GM21723 (cell line): ENCODE results near the gene ABCC10.
"Not testable (repeated sequence)": the region's sequence is repeated elsewhere in the genome, so short reads cannot be mapped to it uniquely, and the experiment has no call there.

ENCODE experiments used
- ATAC-seq: cut with Tn5 transposase; IDR thresholded peaks from one replicate; pipeline ENCODE4 v1.9.1; 2021; ENCODE audit warnings: mild to moderate bottlenecking, moderate library complexity; ENCODE audit not compliant: unreplicated experiment

The ABCC10 gene

DNA sequence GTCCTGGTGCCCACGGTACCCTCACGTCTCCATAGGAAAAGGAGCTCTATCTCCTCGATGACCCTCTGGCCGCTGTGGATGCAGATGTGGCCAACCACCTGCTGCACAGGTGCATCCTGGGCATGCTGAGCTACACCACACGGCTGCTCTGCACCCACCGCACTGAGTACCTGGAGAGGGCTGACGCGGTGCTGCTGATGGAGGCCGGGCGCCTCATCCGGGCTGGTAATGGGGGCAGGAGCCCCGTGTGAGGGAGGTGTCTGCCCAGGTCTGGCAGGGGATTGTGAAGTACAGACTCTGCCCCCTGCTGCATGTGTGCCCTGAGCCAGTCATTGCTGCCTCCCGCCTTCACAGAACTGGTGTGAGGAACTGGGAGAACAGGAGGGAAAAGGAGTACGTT lies 15.6 kb downstream of the ABCC10 start:
- no peak for ATAC-seq

DNA sequence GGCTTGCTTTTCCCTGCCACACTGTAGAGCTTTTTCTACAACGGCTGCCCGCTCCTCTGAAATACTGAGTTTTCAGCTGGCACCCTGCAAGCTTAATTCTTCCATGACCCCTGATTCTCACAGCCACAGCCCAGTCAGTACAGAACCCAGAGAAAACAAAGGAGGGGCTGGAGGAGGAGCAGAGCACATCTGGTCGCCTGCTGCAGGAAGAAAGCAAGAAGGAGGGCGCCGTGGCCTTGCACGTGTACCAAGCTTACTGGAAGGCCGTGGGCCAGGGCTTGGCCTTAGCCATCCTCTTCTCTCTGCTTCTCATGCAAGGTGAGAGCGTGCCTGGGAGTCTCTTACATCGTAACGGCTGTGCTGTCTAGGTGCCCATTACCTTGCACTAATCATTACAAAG lies 16.7 kb downstream of the ABCC10 start:
- ATAC-seq, result no peak

DNA sequence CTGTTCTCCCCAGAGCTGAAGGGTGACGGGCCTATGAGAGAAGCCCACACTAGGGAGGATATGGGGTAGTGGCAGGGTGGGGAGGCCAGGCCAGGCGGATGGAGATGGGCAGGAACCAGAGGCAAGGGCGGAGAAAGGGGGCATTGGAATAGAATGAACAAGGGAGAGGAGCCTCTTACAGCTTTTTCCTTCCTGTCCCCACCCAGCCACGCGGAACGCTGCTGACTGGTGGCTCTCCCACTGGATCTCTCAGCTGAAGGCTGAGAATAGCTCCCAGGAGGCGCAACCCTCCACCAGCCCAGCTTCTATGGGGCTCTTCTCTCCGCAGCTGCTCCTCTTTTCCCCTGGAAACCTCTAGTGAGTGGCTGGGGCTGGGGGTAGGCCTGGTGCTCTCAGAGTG lies 17.2 kb downstream of the ABCC10 start:
- ATAC-seq, result no peak

DNA sequence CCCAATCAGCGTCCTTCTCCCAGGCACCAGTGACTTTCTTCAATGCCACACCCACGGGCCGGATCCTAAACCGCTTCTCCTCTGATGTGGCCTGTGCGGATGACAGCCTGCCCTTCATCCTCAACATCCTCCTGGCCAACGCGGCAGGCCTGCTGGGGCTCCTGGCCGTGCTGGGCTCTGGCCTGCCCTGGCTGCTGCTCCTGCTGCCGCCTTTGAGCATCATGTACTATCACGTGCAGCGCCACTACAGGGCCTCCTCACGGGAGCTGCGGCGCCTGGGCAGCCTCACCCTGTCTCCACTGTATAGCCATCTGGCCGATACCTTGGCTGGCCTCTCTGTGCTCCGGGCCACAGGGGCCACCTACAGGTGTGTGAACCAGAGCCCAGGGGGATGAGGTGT lies 18.2 kb downstream of the ABCC10 start:
- ATAC-seq, result no peak

DNA sequence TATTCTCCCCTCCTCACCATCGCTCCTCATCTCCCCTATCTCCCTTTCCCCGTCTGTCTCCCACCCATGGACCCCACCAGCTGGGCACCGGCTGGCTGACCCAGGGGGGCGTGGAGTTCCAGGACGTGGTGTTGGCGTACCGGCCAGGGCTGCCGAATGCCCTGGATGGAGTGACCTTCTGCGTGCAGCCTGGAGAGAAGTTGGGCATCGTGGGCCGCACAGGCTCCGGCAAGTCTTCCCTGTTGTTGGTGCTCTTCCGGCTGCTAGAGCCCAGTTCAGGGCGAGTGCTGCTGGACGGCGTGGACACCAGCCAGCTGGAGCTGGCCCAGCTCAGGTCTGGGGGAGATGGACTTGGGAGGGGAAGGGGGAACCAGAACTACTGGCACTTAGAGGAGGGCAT lies 20.3 kb downstream of the ABCC10 start:
- no peak for ATAC-seq

DNA sequence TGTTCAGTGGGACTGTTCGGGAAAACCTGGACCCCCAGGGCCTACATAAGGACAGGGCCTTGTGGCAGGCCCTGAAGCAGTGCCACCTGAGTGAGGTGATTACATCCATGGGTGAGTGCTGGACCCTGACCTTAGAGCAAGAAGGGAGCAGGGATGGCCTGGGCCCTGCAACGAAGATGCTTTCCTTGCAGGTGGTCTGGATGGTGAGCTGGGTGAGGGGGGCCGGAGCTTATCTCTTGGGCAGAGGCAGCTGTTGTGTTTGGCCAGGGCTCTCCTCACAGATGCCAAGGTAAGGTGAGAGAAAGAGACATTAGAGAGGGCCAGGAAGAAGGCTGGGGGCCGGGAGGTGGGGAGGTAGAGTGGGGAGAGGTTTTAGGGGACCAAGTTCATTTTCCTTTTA lies 21.6 kb downstream of the ABCC10 start:
- ATAC-seq, result no peak

- ATAC-seq, result no peak
Observed at GRCh38 chr6:43450699-43451131, 23.4 kb downstream of the ABCC10 start.

DNA sequence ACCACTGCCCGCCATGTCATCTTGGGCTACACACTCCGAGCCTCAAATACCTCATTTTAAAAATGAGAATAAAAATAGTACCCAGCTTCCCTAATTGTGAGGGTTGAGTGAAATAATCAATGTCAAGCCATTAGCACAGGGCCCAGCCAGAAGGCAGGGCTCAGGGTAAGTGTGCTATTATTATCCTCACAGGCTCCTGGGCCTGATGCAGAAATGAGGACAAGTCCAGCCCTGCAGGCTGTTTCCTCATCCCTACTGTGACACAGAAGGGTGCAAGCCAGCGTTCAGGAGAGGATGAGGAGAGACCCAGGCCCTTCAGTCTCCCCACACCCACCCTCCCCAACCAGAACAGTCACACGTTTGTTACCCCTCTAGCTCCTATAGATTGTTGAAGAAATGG lies 24.0 kb downstream of the ABCC10 start:
- no peak for ATAC-seq

DNA sequence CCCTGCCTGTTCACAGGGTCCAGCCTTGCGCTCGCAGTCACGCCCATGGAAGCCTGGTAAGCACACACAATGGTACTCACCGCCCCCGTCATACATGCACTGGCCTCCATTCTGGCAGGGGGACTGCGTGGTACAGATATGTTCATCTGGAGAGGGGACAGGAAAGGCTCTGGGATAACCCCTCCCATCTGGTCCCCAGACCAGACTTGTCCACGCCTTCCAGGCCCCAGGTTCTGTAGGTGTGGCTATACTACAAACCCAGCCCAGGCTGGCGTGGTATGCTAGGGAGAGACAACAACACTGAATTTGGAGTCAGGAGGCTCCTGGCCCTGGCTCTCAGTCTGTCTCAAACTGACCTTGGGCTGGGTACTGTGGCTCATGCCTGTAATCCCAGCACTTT lies 24.6 kb downstream of the ABCC10 start:
- no peak for ATAC-seq

- ATAC-seq, result no peak
Observed at GRCh38 chr6:43452896-43453295, 25.6 kb downstream of the ABCC10 start.

DNA sequence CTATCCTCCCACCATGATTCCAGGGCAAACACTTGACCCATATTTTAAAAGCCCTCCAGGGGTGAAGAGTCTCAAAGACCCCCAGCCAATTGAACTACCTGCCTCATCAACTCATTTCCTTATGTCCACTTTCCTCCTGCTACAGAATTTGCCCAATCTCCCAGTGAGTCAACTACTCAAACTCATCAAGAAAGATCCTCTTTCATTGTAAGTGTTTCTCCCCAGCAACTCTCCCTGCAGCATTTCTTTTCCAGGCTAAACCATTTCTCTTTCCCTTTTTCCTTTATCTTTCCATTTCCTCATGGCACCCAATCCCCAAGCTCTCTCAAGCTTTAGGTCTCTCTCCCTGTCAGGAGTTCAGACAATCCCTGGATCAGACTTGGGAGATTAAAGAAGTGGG lies 26.5 kb downstream of the ABCC10 start:
- no peak for ATAC-seq

- peak; percentile 68 for ATAC-seq
Observed at GRCh38 chr6:43454290-43454695, 27.0 kb downstream of the ABCC10 start.

GRCh38 chr6:43454696-43455530 lies 27.6 kb downstream of the ABCC10 start:
- peak; percentile 22 for ATAC-seq

- ATAC-seq, result no peak
Observed at GRCh38 chr6:43455531-43456428, 28.4 kb downstream of the ABCC10 start, which contains the start of gene DLK2. TSS of gene DLK2 (minus strand) at chr6:43455548. CDS start at chr6:43454825, 723 bp downstream.

- no peak for ATAC-seq
Observed at GRCh38 chr6:43457643-43458042, 30.3 kb downstream of the ABCC10 start.

DNA sequence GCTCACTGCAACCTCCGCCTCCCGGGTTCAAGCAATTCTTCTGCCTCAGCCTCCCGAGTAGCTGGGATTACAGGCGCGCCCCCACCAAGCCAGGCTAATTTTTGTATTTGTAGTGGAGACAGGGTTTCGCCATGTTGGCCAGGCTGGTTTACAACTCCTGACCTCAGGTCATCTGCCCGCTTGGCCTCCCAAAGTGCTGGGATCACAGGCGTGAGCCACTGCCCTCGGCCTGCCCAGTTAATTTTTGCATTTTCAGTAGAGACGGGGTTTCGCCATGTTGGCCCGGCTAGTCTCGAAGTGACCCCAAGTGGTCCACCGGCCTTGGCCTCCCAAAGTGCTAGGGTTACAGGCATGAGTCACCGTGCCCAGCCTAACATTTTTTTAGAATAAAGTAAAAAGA lies 30.8 kb downstream of the ABCC10 start:
- ATAC-seq, result not testable (repeated sequence)

- no peak for ATAC-seq
Observed at GRCh38 chr6:43459535-43459934, 32.2 kb downstream of the ABCC10 start.

DNA sequence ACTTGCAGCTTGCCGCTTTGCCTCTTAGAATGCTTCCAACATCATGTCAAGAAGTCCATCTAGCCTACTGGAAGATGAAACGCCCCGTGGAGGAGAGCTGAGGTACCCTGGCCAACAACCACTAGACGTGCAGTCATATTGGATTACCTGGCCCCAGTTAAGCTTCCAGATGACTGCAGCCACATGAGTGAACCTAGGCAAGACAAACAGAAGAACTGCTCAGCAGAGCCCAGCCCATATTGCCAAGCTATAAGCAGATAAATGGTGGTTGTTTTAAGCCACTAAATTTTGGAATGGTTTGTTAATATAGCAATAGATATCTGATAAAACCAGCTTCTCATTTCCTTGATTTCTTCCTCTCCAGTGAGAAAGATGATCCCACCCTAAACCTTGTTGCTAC lies 32.7 kb downstream of the ABCC10 start:
- no peak for ATAC-seq

DNA sequence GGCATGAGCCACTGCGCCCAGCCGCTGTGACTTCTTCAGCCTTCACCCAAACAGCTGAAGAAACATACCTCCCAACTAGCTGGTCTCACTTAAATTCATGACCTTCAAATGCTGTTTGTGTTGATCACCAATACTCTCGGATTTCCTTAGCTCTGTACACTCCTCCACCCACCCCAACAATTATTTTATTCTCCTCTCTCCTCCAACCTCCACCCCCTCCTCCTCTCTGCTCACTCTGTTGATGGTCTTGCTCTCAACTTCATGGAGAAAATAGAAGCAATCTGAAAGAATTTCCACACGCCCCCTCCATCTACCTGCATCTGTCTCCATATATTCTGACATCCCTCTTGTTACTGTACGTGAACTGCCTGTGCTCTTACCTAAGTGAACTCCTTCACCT lies 34.6 kb downstream of the ABCC10 start:
- ATAC-seq, result no peak

- ATAC-seq, result no peak
Observed at GRCh38 chr6:43464337-43464736, 37.0 kb downstream of the ABCC10 start.

GRCh38 chr6:43465948-43466347 lies 38.6 kb downstream of the ABCC10 start:
- no peak for ATAC-seq

DNA sequence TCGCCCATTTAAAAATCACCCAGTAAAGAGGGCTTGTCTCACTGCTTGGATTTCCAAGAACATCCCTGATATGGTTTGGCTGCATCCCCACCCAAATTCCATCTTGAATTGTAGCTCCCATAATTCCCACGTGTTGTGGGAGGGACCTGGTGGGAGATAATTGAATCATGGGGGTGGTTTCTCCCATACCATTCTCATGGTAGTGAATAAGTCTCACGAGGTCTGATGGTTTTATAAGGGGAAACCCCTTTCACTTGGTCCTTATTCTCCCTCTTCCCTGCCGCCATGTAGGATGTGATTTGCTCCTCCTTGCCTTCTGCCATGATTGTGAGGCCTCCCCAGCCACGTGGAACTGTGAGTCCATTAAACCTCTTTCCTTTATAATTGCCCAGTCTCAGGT lies 39.9 kb downstream of the ABCC10 start:
- not testable (repeated sequence) for ATAC-seq
